Keratinocyte (primary cell): ENCODE measurements around the gene PPA2.

ENCODE experiments used
- EZH2 ChIP-seq: IDR thresholded peaks from one replicate; pipeline ENCODE4 v1.6.1; 2012; ENCODE audit warnings: inconsistent platforms, mild to moderate bottlenecking, low read length, moderate library complexity
- TF ChIP-seq, protein P1 (sequence below), 3 experiments: IDR thresholded peaks in 1 of 3; conservative IDR thresholded peaks in 1 of 3; optimal IDR thresholded peaks in 1 of 3; 2 replicates in 2 of 3; 3 replicates in 1 of 3; pipeline versions ENCODE3 to v1.5.1; 2011; ENCODE audit warnings: low read length in 3 of 3, mild to moderate bottlenecking in 3 of 3, moderate library complexity in 2 of 3, control low read depth in 1 of 3, inconsistent platforms in 1 of 3; ENCODE audit not compliant: insufficient read depth in 2 of 3; ENCODE audit errors: extremely low read depth in 1 of 3

DNA sequence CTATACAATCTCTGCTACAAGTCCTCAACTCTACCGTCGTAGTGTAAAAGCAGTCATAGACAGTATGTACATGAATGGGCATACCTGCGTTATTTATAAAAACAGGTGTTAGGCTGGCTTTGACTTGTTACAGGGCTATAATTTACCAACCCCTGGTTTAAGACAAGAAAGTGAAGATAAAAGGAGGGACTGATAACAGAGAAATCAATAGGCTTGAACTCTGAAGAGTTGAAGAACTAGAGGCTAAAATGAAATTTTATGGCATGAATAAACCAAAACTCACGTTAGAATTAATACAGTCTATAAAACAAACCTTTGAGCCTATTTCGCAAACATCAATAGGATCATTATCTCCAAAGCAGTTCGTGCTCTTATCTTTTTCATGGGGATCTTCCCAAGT is 36.2 kb downstream of the PPA2 start:
- TF ChIP-seq, protein P1, sequence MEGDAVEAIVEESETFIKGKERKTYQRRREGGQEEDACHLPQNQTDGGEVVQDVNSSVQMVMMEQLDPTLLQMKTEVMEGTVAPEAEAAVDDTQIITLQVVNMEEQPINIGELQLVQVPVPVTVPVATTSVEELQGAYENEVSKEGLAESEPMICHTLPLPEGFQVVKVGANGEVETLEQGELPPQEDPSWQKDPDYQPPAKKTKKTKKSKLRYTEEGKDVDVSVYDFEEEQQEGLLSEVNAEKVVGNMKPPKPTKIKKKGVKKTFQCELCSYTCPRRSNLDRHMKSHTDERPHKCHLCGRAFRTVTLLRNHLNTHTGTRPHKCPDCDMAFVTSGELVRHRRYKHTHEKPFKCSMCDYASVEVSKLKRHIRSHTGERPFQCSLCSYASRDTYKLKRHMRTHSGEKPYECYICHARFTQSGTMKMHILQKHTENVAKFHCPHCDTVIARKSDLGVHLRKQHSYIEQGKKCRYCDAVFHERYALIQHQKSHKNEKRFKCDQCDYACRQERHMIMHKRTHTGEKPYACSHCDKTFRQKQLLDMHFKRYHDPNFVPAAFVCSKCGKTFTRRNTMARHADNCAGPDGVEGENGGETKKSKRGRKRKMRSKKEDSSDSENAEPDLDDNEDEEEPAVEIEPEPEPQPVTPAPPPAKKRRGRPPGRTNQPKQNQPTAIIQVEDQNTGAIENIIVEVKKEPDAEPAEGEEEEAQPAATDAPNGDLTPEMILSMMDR (optimal IDR thresholded peaks at IDR 0.05 in 1 of 3, IDR thresholded peaks at IDR 0.05 in 1 of 3, conservative IDR thresholded peaks at IDR 0.05 in 1 of 3; ENCODE audit: extremely low read depth in 1 of 3, insufficient read depth in 2 of 3, low read length in 3 of 3) = no peak
- no peak for TF ChIP-seq EZH2
